Measurements from ENCODE around the gene CDC26.
"Not testable (repeated sequence)": the region's sequence is repeated elsewhere in the genome, so short reads cannot be mapped to it uniquely, and the experiment has no call there.

The CDC26 gene

DNA sequence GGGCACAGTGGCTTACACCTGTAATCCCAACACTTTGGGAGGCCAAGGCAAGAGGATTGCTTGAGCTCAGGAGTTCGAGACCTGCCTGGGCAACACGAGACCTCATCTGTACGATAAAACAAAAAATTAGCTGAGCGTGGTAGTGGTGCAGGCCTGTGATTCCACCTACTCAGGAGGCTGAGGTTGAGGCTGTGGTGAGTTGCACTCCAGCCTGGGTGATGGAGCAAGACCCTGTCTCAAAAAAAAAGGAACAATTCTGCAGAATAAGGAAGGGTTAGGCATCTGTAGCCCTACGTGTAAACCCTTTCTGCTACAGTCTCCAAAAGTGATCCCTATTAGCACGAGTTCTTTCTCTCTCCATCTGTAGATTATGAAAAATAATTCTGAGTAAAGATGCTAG lies 19.9 kb downstream of the CDC26 start:
- no peak for DNase-seq (ENCODE audit: low spot score)

DNA sequence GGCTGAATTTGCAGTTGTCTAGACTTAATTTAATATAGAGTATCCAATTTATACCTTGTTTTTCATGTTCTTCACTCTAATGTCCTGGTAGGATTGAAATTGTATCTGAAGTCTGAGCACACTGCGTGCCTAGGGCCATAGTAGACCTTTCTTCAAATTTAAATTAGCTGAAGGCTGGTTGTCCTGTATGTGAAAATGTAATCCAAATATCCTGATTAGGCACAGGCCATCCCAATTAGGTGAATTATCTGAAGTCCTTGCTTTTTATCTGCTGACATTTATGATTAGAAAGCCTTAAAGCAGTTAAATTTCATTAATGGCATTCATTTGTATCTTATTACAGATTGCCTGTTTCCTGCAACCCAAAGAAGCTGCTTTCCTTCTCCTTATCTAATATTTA lies 20.4 kb downstream of the CDC26 start:
- Histone ChIP-seq H3K4me3 (ENCODE audit: severe bottlenecking) (no peak overlapping the region), H3K27ac (ENCODE audit: poor library complexity, severe bottlenecking) (no peak overlapping the region), H3K36me3 (ENCODE audit: low read depth) (peaks cover 23% of the 10 kb centered on the region), H3K27me3 (ENCODE audit: insufficient read depth, poor library complexity, severe bottlenecking) (no peaks in the 10 kb centered on the region), H3K4me1 (ENCODE audit: insufficient read depth, poor library complexity, severe bottlenecking) (no peaks in the 10 kb centered on the region), H3K9me3 (ENCODE audit: severe bottlenecking) (no peaks in the 10 kb centered on the region)
- TF ChIP-seq, protein P1, sequence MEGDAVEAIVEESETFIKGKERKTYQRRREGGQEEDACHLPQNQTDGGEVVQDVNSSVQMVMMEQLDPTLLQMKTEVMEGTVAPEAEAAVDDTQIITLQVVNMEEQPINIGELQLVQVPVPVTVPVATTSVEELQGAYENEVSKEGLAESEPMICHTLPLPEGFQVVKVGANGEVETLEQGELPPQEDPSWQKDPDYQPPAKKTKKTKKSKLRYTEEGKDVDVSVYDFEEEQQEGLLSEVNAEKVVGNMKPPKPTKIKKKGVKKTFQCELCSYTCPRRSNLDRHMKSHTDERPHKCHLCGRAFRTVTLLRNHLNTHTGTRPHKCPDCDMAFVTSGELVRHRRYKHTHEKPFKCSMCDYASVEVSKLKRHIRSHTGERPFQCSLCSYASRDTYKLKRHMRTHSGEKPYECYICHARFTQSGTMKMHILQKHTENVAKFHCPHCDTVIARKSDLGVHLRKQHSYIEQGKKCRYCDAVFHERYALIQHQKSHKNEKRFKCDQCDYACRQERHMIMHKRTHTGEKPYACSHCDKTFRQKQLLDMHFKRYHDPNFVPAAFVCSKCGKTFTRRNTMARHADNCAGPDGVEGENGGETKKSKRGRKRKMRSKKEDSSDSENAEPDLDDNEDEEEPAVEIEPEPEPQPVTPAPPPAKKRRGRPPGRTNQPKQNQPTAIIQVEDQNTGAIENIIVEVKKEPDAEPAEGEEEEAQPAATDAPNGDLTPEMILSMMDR (IDR thresholded peaks at IDR 0.05; ENCODE audit: poor library complexity, severe bottlenecking) = no peak
- no peak for DNase-seq (ENCODE audit: low spot score)
- ATAC-seq (ENCODE audit: low read depth) = no peak

More for the DNA sequence above, 19.9 kb downstream of the CDC26 start:
- ATAC-seq (ENCODE audit: low read depth) = no peak
- no peaks in the 10 kb centered on the region for H3K4me1 ChIP-seq (ENCODE audit: insufficient read depth, poor library complexity, severe bottlenecking)
- H3K27ac ChIP-seq (ENCODE audit: poor library complexity, severe bottlenecking) = no peak overlapping the region
- H3K9me3 ChIP-seq (ENCODE audit: severe bottlenecking) = no peaks in the 10 kb centered on the region
- peaks cover 26% of the 10 kb centered on the region for H3K36me3 ChIP-seq (ENCODE audit: low read depth)
- no peak overlapping the region for H3K4me3 ChIP-seq (ENCODE audit: severe bottlenecking)
- TF ChIP-seq, protein P1 (IDR thresholded peaks at IDR 0.05; ENCODE audit: poor library complexity, severe bottlenecking) = no peak
- no peaks in the 10 kb centered on the region for H3K27me3 ChIP-seq (ENCODE audit: insufficient read depth, poor library complexity, severe bottlenecking)

GRCh38 chr9:113250807-113251206 lies 24.6 kb downstream of the CDC26 start:
- no peaks in the 10 kb centered on the region for H3K4me1 ChIP-seq (ENCODE audit: insufficient read depth, poor library complexity, severe bottlenecking)
- H3K27ac ChIP-seq (ENCODE audit: poor library complexity, severe bottlenecking) = no peak overlapping the region
- TF ChIP-seq, protein P1 (IDR thresholded peaks at IDR 0.05; ENCODE audit: poor library complexity, severe bottlenecking) = no peak
- no peak for DNase-seq (ENCODE audit: low spot score)
- no peak for ATAC-seq (ENCODE audit: low read depth)
- H3K4me3 ChIP-seq (ENCODE audit: severe bottlenecking) = no peak overlapping the region
- H3K9me3 ChIP-seq (ENCODE audit: severe bottlenecking) = no peaks in the 10 kb centered on the region
- no peaks in the 10 kb centered on the region for H3K27me3 ChIP-seq (ENCODE audit: insufficient read depth, poor library complexity, severe bottlenecking)
- no peaks in the 10 kb centered on the region; the same call in none of the 2 replicates for H3K36me3 ChIP-seq (ENCODE audit: low read depth)

DNA sequence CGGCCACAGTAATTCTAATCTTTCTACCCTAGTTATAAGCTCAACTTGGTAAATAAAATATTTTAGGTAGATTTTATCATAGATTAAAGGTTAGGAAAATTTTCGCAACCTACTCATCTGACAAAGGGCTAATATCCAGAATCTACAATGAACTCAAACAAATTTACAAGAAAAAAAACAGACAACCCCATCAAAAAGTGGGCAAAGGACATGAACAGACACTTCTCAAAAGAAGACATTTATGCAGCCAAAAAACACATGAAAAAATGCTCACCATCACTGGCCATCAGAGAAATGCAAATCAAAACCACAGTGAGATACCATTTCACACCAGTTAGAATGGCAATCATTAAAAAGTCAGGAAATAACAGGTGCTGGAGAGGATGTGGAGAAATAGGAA lies 25.7 kb downstream of the CDC26 start:
- DNase-seq (ENCODE audit: low spot score); H3K9me3 ChIP-seq (ENCODE audit: severe bottlenecking); H3K36me3 ChIP-seq (ENCODE audit: low read depth); H3K4me3 ChIP-seq (ENCODE audit: severe bottlenecking); ATAC-seq (ENCODE audit: low read depth); H3K27me3 ChIP-seq (ENCODE audit: insufficient read depth, poor library complexity, severe bottlenecking); H3K4me1 ChIP-seq (ENCODE audit: insufficient read depth, poor library complexity, severe bottlenecking); H3K27ac ChIP-seq (ENCODE audit: poor library complexity, severe bottlenecking): not testable (repeated sequence)

DNA sequence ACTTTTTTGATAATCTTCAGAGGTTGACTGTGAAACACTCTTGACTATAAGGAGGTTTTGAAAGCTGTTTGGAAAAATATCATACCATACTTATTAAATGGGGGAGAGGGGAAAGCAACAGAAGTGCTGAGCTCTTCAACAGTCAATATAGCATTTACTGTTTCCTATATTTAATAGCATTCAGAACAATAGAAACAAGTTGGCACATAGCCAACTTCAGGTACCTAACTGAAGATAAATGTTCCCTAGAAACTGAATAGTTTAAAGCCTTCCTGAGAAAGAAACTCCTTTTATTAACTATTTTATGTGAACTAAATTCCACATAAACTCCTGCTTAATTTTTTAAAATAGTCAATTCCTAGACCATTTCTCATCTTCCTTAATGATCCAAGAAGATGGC lies 27.7 kb downstream of the CDC26 start:
- no peaks in the 10 kb centered on the region for H3K9me3 ChIP-seq (ENCODE audit: severe bottlenecking)
- no peak overlapping the region for H3K4me3 ChIP-seq (ENCODE audit: severe bottlenecking)
- DNase-seq (ENCODE audit: low spot score) = no peak
- TF ChIP-seq, protein P1 (IDR thresholded peaks at IDR 0.05; ENCODE audit: poor library complexity, severe bottlenecking) = no peak
- H3K4me1 ChIP-seq (ENCODE audit: insufficient read depth, poor library complexity, severe bottlenecking) = no peaks in the 10 kb centered on the region
- no peaks in the 10 kb centered on the region; the same call in 1 of the 2 replicates for H3K36me3 ChIP-seq (ENCODE audit: low read depth)
- ATAC-seq (ENCODE audit: low read depth) = no peak
- H3K27me3 ChIP-seq (ENCODE audit: insufficient read depth, poor library complexity, severe bottlenecking) = no peaks in the 10 kb centered on the region
- no peak overlapping the region for H3K27ac ChIP-seq (ENCODE audit: poor library complexity, severe bottlenecking)
